Keratinocyte (primary cell): ENCODE data around the gene GP9.

ENCODE experiments used
- EZH2 ChIP-seq: IDR thresholded peaks from one replicate; pipeline ENCODE4 v1.6.1; 2012; ENCODE audit warnings: inconsistent platforms, mild to moderate bottlenecking, low read length, moderate library complexity
- TF ChIP-seq, protein P1 (sequence below), 3 experiments: IDR thresholded peaks in 1 of 3; conservative IDR thresholded peaks in 1 of 3; optimal IDR thresholded peaks in 1 of 3; 2 replicates in 2 of 3; 3 replicates in 1 of 3; pipeline versions ENCODE3 to v1.5.1; 2011; ENCODE audit warnings: low read length in 3 of 3, mild to moderate bottlenecking in 3 of 3, moderate library complexity in 2 of 3, control low read depth in 1 of 3, inconsistent platforms in 1 of 3; ENCODE audit not compliant: insufficient read depth in 2 of 3; ENCODE audit errors: extremely low read depth in 1 of 3

DNA sequence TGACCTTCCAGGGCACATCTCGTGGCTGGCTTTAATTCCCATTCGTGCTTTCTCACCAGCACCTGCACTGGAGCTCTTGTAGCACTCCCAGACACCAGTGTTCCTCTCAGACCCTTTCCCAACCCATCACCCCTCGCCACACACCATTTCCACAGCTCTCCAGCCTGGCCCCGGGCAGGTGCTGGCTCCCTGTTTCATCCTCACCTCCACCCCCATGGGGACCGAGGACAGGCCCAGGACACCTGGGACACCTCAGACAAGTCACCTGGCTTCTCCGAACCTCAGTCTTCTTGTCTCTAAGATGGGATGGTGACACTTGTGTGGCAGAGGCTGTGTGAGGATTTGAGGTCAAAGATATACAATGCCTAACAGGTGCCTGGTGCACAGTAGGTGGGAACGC, 27.4 kb upstream of the GP9 start:
- TF ChIP-seq, protein P1, sequence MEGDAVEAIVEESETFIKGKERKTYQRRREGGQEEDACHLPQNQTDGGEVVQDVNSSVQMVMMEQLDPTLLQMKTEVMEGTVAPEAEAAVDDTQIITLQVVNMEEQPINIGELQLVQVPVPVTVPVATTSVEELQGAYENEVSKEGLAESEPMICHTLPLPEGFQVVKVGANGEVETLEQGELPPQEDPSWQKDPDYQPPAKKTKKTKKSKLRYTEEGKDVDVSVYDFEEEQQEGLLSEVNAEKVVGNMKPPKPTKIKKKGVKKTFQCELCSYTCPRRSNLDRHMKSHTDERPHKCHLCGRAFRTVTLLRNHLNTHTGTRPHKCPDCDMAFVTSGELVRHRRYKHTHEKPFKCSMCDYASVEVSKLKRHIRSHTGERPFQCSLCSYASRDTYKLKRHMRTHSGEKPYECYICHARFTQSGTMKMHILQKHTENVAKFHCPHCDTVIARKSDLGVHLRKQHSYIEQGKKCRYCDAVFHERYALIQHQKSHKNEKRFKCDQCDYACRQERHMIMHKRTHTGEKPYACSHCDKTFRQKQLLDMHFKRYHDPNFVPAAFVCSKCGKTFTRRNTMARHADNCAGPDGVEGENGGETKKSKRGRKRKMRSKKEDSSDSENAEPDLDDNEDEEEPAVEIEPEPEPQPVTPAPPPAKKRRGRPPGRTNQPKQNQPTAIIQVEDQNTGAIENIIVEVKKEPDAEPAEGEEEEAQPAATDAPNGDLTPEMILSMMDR (optimal IDR thresholded peaks at IDR 0.05 in 1 of 3, IDR thresholded peaks at IDR 0.05 in 1 of 3, conservative IDR thresholded peaks at IDR 0.05 in 1 of 3; ENCODE audit: extremely low read depth in 1 of 3, insufficient read depth in 2 of 3, low read length in 3 of 3) = no peak
- TF ChIP-seq EZH2 = no peak
